ENCODE measurements around the gene CNTN5. TPM values are rescaled to one million over a fixed set of nuclear protein-coding genes. Genes with fewer than 3 reads are reported as not detected.

Gene CNTN5
- polyA plus RNA-seq, 1 of the 3 experiments (the other 2 are of a cell fraction): not detected

DNA sequence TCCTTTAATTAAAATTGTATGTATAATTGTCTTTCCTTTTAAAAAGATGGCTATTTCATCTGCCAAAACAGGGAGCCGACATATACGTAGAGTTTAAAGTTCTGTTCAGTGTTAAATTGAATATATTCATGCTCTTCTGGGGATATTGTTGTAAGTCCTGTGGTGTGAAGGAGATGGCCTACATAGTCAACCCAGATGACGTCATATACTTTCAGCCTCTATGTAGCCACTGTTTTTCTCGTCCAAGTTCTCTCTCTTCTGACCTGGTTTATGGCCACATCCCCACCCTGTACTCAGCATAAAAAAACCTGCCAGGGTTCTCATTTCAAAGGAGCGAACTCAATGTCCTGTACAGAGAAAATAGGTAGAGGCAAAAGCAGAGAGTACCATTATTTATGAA, 1156.9 kb downstream of the CNTN5 start:
- Histone ChIP-seq H3K36me3 (replicated peaks in 1 of 2; ENCODE audit: control insufficient read depth in 1 of 2, insufficient read depth in 2 of 2, low read length in 1 of 2) (no peaks in the 10 kb centered on the region), H3K4me1 (ENCODE audit: control insufficient read depth in 1 of 2, insufficient read depth in 2 of 2, low read depth in 1 of 2, low read length in 1 of 2) (no peaks in the 10 kb centered on the region), H3K9me3 (no peaks in the 10 kb centered on the region), H3K79me2 (ENCODE audit: insufficient read depth) (no peaks in the 10 kb centered on the region), H3K27ac (ENCODE audit: low read depth in 2 of 2, low read length in 1 of 2) (no peak overlapping the region), H3K9ac (no peak overlapping the region), H2AFZ (ENCODE audit: low read depth) (no peak overlapping the region), H3K27me3 (ENCODE audit: insufficient read depth) (no peaks in the 10 kb centered on the region), H3F3A (replicated peaks; ENCODE audit: insufficient read depth) (no peaks in the 10 kb centered on the region), H3K4me2 (no peak overlapping the region), H3K9me2 (no peaks in the 10 kb centered on the region), H3K4me3 (ENCODE audit: low read depth in 2 of 2, low read length in 1 of 2) (no peak overlapping the region), H4K20me1 (ENCODE audit: insufficient read depth) (no peaks in the 10 kb centered on the region)
- no peak for DNase-seq
- CTCF ChIA-PET: no interaction called here
- TF ChIP-seq, protein P1, sequence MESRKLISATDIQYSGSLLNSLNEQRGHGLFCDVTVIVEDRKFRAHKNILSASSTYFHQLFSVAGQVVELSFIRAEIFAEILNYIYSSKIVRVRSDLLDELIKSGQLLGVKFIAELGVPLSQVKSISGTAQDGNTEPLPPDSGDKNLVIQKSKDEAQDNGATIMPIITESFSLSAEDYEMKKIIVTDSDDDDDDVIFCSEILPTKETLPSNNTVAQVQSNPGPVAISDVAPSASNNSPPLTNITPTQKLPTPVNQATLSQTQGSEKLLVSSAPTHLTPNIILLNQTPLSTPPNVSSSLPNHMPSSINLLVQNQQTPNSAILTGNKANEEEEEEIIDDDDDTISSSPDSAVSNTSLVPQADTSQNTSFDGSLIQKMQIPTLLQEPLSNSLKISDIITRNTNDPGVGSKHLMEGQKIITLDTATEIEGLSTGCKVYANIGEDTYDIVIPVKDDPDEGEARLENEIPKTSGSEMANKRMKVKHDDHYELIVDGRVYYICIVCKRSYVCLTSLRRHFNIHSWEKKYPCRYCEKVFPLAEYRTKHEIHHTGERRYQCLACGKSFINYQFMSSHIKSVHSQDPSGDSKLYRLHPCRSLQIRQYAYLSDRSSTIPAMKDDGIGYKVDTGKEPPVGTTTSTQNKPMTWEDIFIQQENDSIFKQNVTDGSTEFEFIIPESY (IDR thresholded peaks at IDR 0.05; ENCODE audit: borderline replicate concordance, low read depth): no peak
- TF ChIP-seq MEF2A (IDR thresholded peaks at IDR 0.05; ENCODE audit: borderline replicate concordance, low read depth) (no peak), RAD21 (IDR thresholded peaks at IDR 0.05; ENCODE audit: low read length) (no peak), ELF1 (IDR thresholded peaks at IDR 0.05) (no peak), TAF1 (IDR thresholded peaks at IDR 0.05; ENCODE audit: borderline replicate concordance, low read depth, low read length) (no peak), NFIC (IDR thresholded peaks at IDR 0.05; ENCODE audit: borderline replicate concordance) (no peak), RXRA (IDR thresholded peaks at IDR 0.05; ENCODE audit: borderline replicate concordance, low read depth) (no peak), MXI1 (IDR thresholded peaks at IDR 0.05; ENCODE audit: low read depth, low read length) (no peak), YY1 (IDR thresholded peaks at IDR 0.05; ENCODE audit: low read depth) (no peak), SMC3 (IDR thresholded peaks at IDR 0.05; ENCODE audit: low read depth, low read length) (no peak), POLR2AphosphoS5 (IDR thresholded peaks at IDR 0.05; ENCODE audit: low read depth, low read length) (no peak), SIN3A (IDR thresholded peaks at IDR 0.05; ENCODE audit: borderline replicate concordance, low read depth, low read length) (no peak)
- TF ChIP-seq, protein P2, sequence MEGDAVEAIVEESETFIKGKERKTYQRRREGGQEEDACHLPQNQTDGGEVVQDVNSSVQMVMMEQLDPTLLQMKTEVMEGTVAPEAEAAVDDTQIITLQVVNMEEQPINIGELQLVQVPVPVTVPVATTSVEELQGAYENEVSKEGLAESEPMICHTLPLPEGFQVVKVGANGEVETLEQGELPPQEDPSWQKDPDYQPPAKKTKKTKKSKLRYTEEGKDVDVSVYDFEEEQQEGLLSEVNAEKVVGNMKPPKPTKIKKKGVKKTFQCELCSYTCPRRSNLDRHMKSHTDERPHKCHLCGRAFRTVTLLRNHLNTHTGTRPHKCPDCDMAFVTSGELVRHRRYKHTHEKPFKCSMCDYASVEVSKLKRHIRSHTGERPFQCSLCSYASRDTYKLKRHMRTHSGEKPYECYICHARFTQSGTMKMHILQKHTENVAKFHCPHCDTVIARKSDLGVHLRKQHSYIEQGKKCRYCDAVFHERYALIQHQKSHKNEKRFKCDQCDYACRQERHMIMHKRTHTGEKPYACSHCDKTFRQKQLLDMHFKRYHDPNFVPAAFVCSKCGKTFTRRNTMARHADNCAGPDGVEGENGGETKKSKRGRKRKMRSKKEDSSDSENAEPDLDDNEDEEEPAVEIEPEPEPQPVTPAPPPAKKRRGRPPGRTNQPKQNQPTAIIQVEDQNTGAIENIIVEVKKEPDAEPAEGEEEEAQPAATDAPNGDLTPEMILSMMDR (IDR thresholded peaks at IDR 0.05): no peak
- POLR2A ChIA-PET: interaction anchor here (0.7 kb wide), 1 partner anchor 613 kb away, joined by 3 read pairs; no protein-coding TSS in a partner anchor
- under 1% methylated on average over 5 of the region's 5 CpGs for WGBS (ENCODE audit: low lambda C conversion rate)

DNA sequence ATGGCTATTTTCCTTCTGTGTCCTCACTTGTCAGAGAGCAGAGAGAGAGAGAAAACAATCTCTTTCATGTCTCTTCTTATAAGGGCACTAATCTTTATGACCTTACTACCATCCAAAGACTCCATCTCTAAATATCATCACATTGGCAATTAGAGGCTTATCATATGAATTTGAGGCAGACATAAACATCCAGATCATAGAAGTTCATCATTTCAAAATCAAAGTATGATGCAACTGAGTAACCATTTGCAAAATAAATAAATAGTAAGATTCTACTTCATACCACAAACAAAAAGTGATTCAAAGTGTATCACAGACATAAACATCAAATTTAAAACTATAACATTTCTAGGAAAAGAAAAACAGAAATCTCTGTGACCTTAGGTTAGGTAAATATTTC, 1161.6 kb downstream of the CNTN5 start:
- H4K20me1 ChIP-seq (ENCODE audit: insufficient read depth): no peaks in the 10 kb centered on the region
- no peak for DNase-seq
- no peak overlapping the region for H3K4me3 ChIP-seq (ENCODE audit: low read depth in 2 of 2, low read length in 1 of 2)
- H3K9me2 ChIP-seq: no peaks in the 10 kb centered on the region
- no peaks in the 10 kb centered on the region for H3K4me1 ChIP-seq (ENCODE audit: control insufficient read depth in 1 of 2, insufficient read depth in 2 of 2, low read depth in 1 of 2, low read length in 1 of 2)
- no peaks in the 10 kb centered on the region for H3K79me2 ChIP-seq (ENCODE audit: insufficient read depth)
- no peak overlapping the region for H3K4me2 ChIP-seq
- no peaks in the 10 kb centered on the region for H3K27me3 ChIP-seq (ENCODE audit: insufficient read depth)
- H2AFZ ChIP-seq (ENCODE audit: low read depth): no peak overlapping the region
- H3F3A ChIP-seq (replicated peaks; ENCODE audit: insufficient read depth): no peaks in the 10 kb centered on the region
- POLR2A ChIA-PET: no interaction called here
- no peaks in the 10 kb centered on the region for H3K9me3 ChIP-seq
- H3K36me3 ChIP-seq (replicated peaks in 1 of 2; ENCODE audit: control insufficient read depth in 1 of 2, insufficient read depth in 2 of 2, low read length in 1 of 2): no peaks in the 10 kb centered on the region
- CTCF ChIA-PET: interaction anchor here (1.1 kb wide), 1 partner anchor 11 kb away, joined by 3 read pairs; no protein-coding TSS in a partner anchor
- no peak overlapping the region for H3K27ac ChIP-seq (ENCODE audit: low read depth in 2 of 2, low read length in 1 of 2)
- no peak for TF ChIP-seq RXRA (IDR thresholded peaks at IDR 0.05; ENCODE audit: borderline replicate concordance, low read depth)
- no peak for TF ChIP-seq FOSL2 (IDR thresholded peaks at IDR 0.05; ENCODE audit: borderline replicate concordance, low read depth)
- no peak for TF ChIP-seq MXI1 (IDR thresholded peaks at IDR 0.05; ENCODE audit: low read depth, low read length)
- TF ChIP-seq YY1 (IDR thresholded peaks at IDR 0.05; ENCODE audit: low read depth): no peak
- TF ChIP-seq MEF2A (IDR thresholded peaks at IDR 0.05; ENCODE audit: borderline replicate concordance, low read depth): no peak
- TF ChIP-seq TEAD4 (IDR thresholded peaks at IDR 0.05; ENCODE audit: borderline replicate concordance, insufficient read depth): no peak
- no peak for TF ChIP-seq ELF1 (IDR thresholded peaks at IDR 0.05)
- TF ChIP-seq RAD21 (IDR thresholded peaks at IDR 0.05; ENCODE audit: low read length): no peak
- no peak for TF ChIP-seq GATA2 (CRISPR knock-in tag; IDR thresholded peaks at IDR 0.05)
- TF ChIP-seq TAF1 (IDR thresholded peaks at IDR 0.05; ENCODE audit: borderline replicate concordance, low read depth, low read length): no peak
- TF ChIP-seq RCOR1 (IDR thresholded peaks at IDR 0.05; ENCODE audit: low read length): no peak
- TF ChIP-seq SMC3 (IDR thresholded peaks at IDR 0.05; ENCODE audit: low read depth, low read length): no peak
- TF ChIP-seq, protein P3, sequence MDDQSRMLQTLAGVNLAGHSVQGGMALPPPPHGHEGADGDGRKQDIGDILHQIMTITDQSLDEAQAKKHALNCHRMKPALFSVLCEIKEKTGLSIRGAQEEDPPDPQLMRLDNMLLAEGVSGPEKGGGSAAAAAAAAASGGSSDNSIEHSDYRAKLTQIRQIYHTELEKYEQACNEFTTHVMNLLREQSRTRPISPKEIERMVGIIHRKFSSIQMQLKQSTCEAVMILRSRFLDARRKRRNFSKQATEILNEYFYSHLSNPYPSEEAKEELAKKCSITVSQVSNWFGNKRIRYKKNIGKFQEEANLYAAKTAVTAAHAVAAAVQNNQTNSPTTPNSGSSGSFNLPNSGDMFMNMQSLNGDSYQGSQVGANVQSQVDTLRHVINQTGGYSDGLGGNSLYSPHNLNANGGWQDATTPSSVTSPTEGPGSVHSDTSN (IDR thresholded peaks at IDR 0.05): no peak
- H3K9ac ChIP-seq: no peak overlapping the region

Measured in SK-N-SH (cell line).